ENCODE measurements around the gene NF2.

The NF2 gene

GRCh38 chr22:29647954-29648737, 44.7 kb downstream of the NF2 start:
- intact Hi-C loops (cut with DNase I): no loop called here
- peak in 4 of 42 donors; percentile 22 to 50 (median 35) for DNase-seq

GRCh38 chr22:29650370-29650769, 46.9 kb downstream of the NF2 start:
- DNase-seq: no peak
- intact Hi-C loops (cut with DNase I): no loop called here

GRCh38 chr22:29651652-29652051, 48.2 kb downstream of the NF2 start:
- intact Hi-C loops (cut with DNase I): no loop called here
- DNase-seq: no peak

GRCh38 chr22:29654420-29654819, 51.0 kb downstream of the NF2 start:
- no peak for DNase-seq

GRCh38 chr22:29654882-29655281, 51.4 kb downstream of the NF2 start:
- DNase-seq: no peak
- intact Hi-C loops (cut with DNase I): no loop called here

More at GRCh38 chr22:29654420-29654819, 51.0 kb downstream of the NF2 start:
- intact Hi-C loops (cut with DNase I): no loop called here

GRCh38 chr22:29658176-29658575, 54.7 kb downstream of the NF2 start:
- intact Hi-C loops (cut with DNase I): no loop called here
- DNase-seq: no peak

- intact Hi-C loops (cut with DNase I): no loop called here
- DNase-seq: no peak
Observed at GRCh38 chr22:29660021-29660420, 56.6 kb downstream of the NF2 start.

- DNase-seq: no peak
- intact Hi-C loops (cut with DNase I): no loop called here
Observed at GRCh38 chr22:29661336-29661735, 57.9 kb downstream of the NF2 start.

- peak in 4 of 42 donors; percentile 9 to 28 (median 18) for DNase-seq
- intact Hi-C loops (cut with DNase I): no loop called here
Observed at GRCh38 chr22:29663180-29663821, 59.9 kb downstream of the NF2 start.

- intact Hi-C loops (cut with DNase I): no loop called here
- DNase-seq: no peak
Observed at GRCh38 chr22:29665486-29665885, 62.1 kb downstream of the NF2 start.

- DNase-seq: no peak
- intact Hi-C loops (cut with DNase I): no loop called here
Observed at GRCh38 chr22:29668673-29669072, 65.2 kb downstream of the NF2 start.

GRCh38 chr22:29670626-29671025, 67.2 kb downstream of the NF2 start:
- intact Hi-C loops (cut with DNase I): no loop called here
- DNase-seq: no peak

GRCh38 chr22:29673361-29674066, 70.1 kb downstream of the NF2 start:
- peak in 1 of 42 donors; percentile 20 for DNase-seq
- intact Hi-C loops (cut with DNase I): no loop called here

- DNase-seq: peak in 1 of 42 donors; percentile 27
- intact Hi-C loops (cut with DNase I): no loop called here
Observed at GRCh38 chr22:29674121-29674520, 70.7 kb downstream of the NF2 start.

- intact Hi-C loops (cut with DNase I): no loop called here
Observed at GRCh38 chr22:29679316-29679715, 75.9 kb downstream of the NF2 start.

GRCh38 chr22:29683536-29683935, 80.1 kb downstream of the NF2 start:
- intact Hi-C loops (cut with DNase I): loop anchor here (10.0 kb wide), 1 partner anchor 401 kb away; the partner anchor contains the start of gene HORMAD2
- DNase-seq: no peak

More at GRCh38 chr22:29679316-29679715, 75.9 kb downstream of the NF2 start:
- no peak for DNase-seq

- DNase-seq: no peak
- intact Hi-C loops (cut with DNase I): loop anchor here (10.0 kb wide), 1 partner anchor 401 kb away; the partner anchor contains the start of gene HORMAD2
Observed at GRCh38 chr22:29684244-29684643, 80.8 kb downstream of the NF2 start.

GRCh38 chr22:29689206-29689879, 85.9 kb downstream of the NF2 start:
- DNase-seq: peak in 2 of 42 donors; percentile 52 to 58
- intact Hi-C loops (cut with DNase I): loop anchor here (10.0 kb wide), 1 partner anchor 395 kb away; the partner anchor contains the start of gene HORMAD2

- DNase-seq: peak; percentile 69 to 92 (median 85)
- intact Hi-C loops (cut with DNase I): loop anchor here (10.0 kb wide), 1 partner anchor 395 kb away; the partner anchor contains the start of gene HORMAD2
Observed at GRCh38 chr22:29689880-29690213, 86.4 kb downstream of the NF2 start.

Measured in head of caudate nucleus (tissue), 42 donors.